Cardiac muscle cell (in vitro differentiated cells and primary cell): ENCODE measurements around the gene RFPL4A. TPM values are rescaled to one million over a fixed set of nuclear protein-coding genes. Genes with fewer than 3 reads are reported as not detected.
"Not testable (repeated sequence)": the region's sequence is repeated elsewhere in the genome, so short reads cannot be mapped to it uniquely, and the experiment has no call there.

Source experiments
- DNase-seq, 2 donors: peaks; one replicate each; pipeline versions ENCODE4 v3.0.0 to v3.0.0-alpha.2; 2010 to 2017; ENCODE audit warnings: low read depth in 1 of 2, low spot score in 1 of 2
- H3K27ac ChIP-seq: fragments of 200-600 bp; sonication (generic); 2 replicates; pipeline ENCODE4 v1.5.1; 2016
- H3K27me3 ChIP-seq: fragments of 200-600 bp; sonication (generic); 2 replicates; pipeline ENCODE4 v1.6.0; 2016; ENCODE audit warnings: control low read depth
- H3K36me3 ChIP-seq: fragments of 200-600 bp; sonication (generic); 2 replicates; pipeline ENCODE4 v1.5.1; 2016; ENCODE audit warnings: control low read depth
- H3K4me1 ChIP-seq: fragments of 200-600 bp; sonication (generic); 2 replicates; pipeline ENCODE4 v1.8.1; 2017; ENCODE audit warnings: low read depth, mild to moderate bottlenecking, mixed run types
- H3K4me3 ChIP-seq: fragments of 200-600 bp; sonication (generic); 2 replicates; pipeline ENCODE4 v1.5.1; 2016; ENCODE audit warnings: mild to moderate bottlenecking
- H3K9me3 ChIP-seq: fragments of 200-600 bp; sonication (generic); 2 replicates; pipeline ENCODE4 v1.5.1; 2017; ENCODE audit warnings: low read depth, mild to moderate bottlenecking, control low read depth
- CTCF ChIP-seq: IDR thresholded peaks from 2 replicates; pipeline ENCODE4 v1.5.1; 2012; ENCODE audit warnings: low read depth, mild to moderate bottlenecking, low read length
- polyA plus RNA-seq: library from polyadenylated mRNA; unstranded; fragments of >200 nt; fragmentation: Nextera tagmentation; extraction: Ambion mirVana; gene quantifications from 2 replicates; pipeline ENCODE4 v1.2.1, GENCODE V29; 2016
- total RNA-seq: library from RNA; depleted of rRNA; stranded (reverse); fragments of >200 nt; gene quantifications from 2 replicates; pipeline ENCODE4 v1.2.3, GENCODE V29; 2016

Gene RFPL4A
- total RNA-seq = not detected in 2 replicates
- polyA plus RNA-seq = not detected in 2 replicates

- H3K27me3 ChIP-seq, DNase-seq, H3K9me3 ChIP-seq, H3K36me3 ChIP-seq, H3K27ac ChIP-seq, H3K4me1 ChIP-seq, H3K4me3 ChIP-seq: not testable (repeated sequence)
Measured at GRCh38 chr19:55758797-55759196, at the start of gene RFPL4A. Gene RFPL4A, plus strand, starts transcription at chr19:55759097. Its CDS starts 2,704 bp downstream, at chr19:55761801.

- no peaks in the 10 kb centered on the region for H3K9me3 ChIP-seq
- H3K4me3 ChIP-seq = no peak overlapping the region
- DNase-seq = no peak
- no peaks in the 10 kb centered on the region for H3K36me3 ChIP-seq
- no peak overlapping the region for H3K27ac ChIP-seq
- TF ChIP-seq CTCF = no peak
- no peaks in the 10 kb centered on the region for H3K27me3 ChIP-seq
- H3K4me1 ChIP-seq = no peaks in the 10 kb centered on the region
Measured at GRCh38 chr19:55711719-55712118, 47.2 kb upstream of the RFPL4A start.

- H3K9me3 ChIP-seq = no peaks in the 10 kb centered on the region
- DNase-seq = no peak
- H3K36me3 ChIP-seq = no peaks in the 10 kb centered on the region
- H3K4me1 ChIP-seq = no peaks in the 10 kb centered on the region
- no peak overlapping the region for H3K4me3 ChIP-seq
- no peak overlapping the region for H3K27ac ChIP-seq
- TF ChIP-seq CTCF = no peak
- H3K27me3 ChIP-seq = no peaks in the 10 kb centered on the region
Measured at GRCh38 chr19:55712804-55713631, 45.9 kb upstream of the RFPL4A start.

GRCh38 chr19:55716531-55716930 is 42.4 kb upstream of the RFPL4A start:
- no peak overlapping the region for H3K27ac ChIP-seq
- no peaks in the 10 kb centered on the region for H3K4me1 ChIP-seq
- H3K9me3 ChIP-seq = no peaks in the 10 kb centered on the region
- no peaks in the 10 kb centered on the region for H3K36me3 ChIP-seq
- no peak for DNase-seq
- no peaks in the 10 kb centered on the region for H3K27me3 ChIP-seq
- TF ChIP-seq CTCF = no peak
- H3K4me3 ChIP-seq = no peak overlapping the region

GRCh38 chr19:55717251-55717650 is 41.6 kb upstream of the RFPL4A start:
- no peaks in the 10 kb centered on the region for H3K9me3 ChIP-seq
- no peak for TF ChIP-seq CTCF
- H3K36me3 ChIP-seq = no peaks in the 10 kb centered on the region
- no peak for DNase-seq
- no peaks in the 10 kb centered on the region for H3K27me3 ChIP-seq
- no peak overlapping the region for H3K27ac ChIP-seq
- no peaks in the 10 kb centered on the region for H3K4me1 ChIP-seq
- no peak overlapping the region for H3K4me3 ChIP-seq

- not testable (repeated sequence) for H3K27me3 ChIP-seq, H3K4me1 ChIP-seq, DNase-seq, H3K36me3 ChIP-seq, H3K9me3 ChIP-seq, H3K4me3 ChIP-seq, H3K27ac ChIP-seq
Measured at GRCh38 chr19:55717879-55718711, 40.8 kb upstream of the RFPL4A start.
